Osteocyte (in vitro differentiated cells): ENCODE results near the gene MRPL55. TPM values are rescaled to one million over a fixed set of nuclear protein-coding genes. Genes with fewer than 3 reads are reported as not detected.

Experiments used
- DNase-seq: peaks from one replicate; pipeline ENCODE4 v3.0.0; 2021; ENCODE audit warnings: mixed read lengths; ENCODE audit not compliant: unreplicated experiment; ENCODE audit errors: extremely low spot score
- H3K27ac Mint-ChIP-seq: one replicate; pipeline ENCODE4 v1.8.0; 2021; ENCODE audit warnings: mild to moderate bottlenecking, mixed read lengths; ENCODE audit not compliant: unreplicated experiment
- H3K27me3 Mint-ChIP-seq: one replicate; pipeline ENCODE4 v1.8.0; 2021; ENCODE audit warnings: mixed read lengths; ENCODE audit not compliant: unreplicated experiment
- H3K36me3 Mint-ChIP-seq: one replicate; pipeline ENCODE4 v1.8.0; 2021; ENCODE audit warnings: mixed read lengths; ENCODE audit not compliant: unreplicated experiment
- H3K4me1 Mint-ChIP-seq: one replicate; pipeline ENCODE4 v1.8.0; 2021; ENCODE audit warnings: mixed read lengths; ENCODE audit not compliant: unreplicated experiment
- H3K4me3 Mint-ChIP-seq: one replicate; pipeline ENCODE4 v1.8.0; 2021; ENCODE audit warnings: mild to moderate bottlenecking, moderate library complexity, mixed read lengths; ENCODE audit not compliant: unreplicated experiment
- H3K9me3 Mint-ChIP-seq: one replicate; pipeline ENCODE4 v1.8.0; 2021; ENCODE audit warnings: mixed read lengths; ENCODE audit not compliant: unreplicated experiment
- total RNA-seq: library from RNA; stranded (reverse); gene quantifications from 2 replicates; pipeline ENCODE4 v1.2.1, GENCODE V29; 2021
- TF ChIP-seq, protein P1 (sequence below): fragments of 200-600 bp; sonication (generic); IDR thresholded peaks from 2 replicates; pipeline ENCODE4 v1.5.0; 2021; ENCODE audit warnings: antibody characterized with exemption, mild to moderate bottlenecking, moderate library complexity

MRPL55 gene
- total RNA-seq, 1 donor from 2014 or later: 46.1 TPM

DNA sequence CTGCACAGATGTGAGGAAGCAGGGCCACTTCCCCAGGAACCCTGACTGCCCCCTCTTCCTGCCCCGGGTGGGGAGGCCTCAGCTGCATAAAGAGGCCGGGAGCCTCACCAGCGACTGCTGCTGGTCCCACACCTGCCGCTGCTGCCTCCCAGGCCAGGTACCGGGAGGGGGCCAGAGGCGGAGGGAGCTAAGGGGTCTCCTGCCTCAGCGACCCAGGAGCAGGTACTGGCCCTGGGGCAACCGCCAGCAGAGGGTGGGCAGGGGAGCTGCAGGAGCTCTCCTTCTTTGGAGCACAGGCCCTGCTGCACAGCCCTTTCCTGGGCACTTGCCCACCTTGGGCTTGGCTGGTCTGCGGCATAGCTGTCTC, 47.4 kb upstream of the MRPL55 start:
- Mint-ChIP-seq H3K9me3 (no peaks in the 10 kb centered on the region), H3K27ac (no peak overlapping the region), H3K4me1 (peaks cover 2% of the 10 kb centered on the region), H3K36me3 (no peaks in the 10 kb centered on the region), H3K4me3 (no peak overlapping the region), H3K27me3 (no peaks in the 10 kb centered on the region)
- DNase-seq: no peak
- TF ChIP-seq, protein P1, sequence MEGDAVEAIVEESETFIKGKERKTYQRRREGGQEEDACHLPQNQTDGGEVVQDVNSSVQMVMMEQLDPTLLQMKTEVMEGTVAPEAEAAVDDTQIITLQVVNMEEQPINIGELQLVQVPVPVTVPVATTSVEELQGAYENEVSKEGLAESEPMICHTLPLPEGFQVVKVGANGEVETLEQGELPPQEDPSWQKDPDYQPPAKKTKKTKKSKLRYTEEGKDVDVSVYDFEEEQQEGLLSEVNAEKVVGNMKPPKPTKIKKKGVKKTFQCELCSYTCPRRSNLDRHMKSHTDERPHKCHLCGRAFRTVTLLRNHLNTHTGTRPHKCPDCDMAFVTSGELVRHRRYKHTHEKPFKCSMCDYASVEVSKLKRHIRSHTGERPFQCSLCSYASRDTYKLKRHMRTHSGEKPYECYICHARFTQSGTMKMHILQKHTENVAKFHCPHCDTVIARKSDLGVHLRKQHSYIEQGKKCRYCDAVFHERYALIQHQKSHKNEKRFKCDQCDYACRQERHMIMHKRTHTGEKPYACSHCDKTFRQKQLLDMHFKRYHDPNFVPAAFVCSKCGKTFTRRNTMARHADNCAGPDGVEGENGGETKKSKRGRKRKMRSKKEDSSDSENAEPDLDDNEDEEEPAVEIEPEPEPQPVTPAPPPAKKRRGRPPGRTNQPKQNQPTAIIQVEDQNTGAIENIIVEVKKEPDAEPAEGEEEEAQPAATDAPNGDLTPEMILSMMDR: no peak

DNA sequence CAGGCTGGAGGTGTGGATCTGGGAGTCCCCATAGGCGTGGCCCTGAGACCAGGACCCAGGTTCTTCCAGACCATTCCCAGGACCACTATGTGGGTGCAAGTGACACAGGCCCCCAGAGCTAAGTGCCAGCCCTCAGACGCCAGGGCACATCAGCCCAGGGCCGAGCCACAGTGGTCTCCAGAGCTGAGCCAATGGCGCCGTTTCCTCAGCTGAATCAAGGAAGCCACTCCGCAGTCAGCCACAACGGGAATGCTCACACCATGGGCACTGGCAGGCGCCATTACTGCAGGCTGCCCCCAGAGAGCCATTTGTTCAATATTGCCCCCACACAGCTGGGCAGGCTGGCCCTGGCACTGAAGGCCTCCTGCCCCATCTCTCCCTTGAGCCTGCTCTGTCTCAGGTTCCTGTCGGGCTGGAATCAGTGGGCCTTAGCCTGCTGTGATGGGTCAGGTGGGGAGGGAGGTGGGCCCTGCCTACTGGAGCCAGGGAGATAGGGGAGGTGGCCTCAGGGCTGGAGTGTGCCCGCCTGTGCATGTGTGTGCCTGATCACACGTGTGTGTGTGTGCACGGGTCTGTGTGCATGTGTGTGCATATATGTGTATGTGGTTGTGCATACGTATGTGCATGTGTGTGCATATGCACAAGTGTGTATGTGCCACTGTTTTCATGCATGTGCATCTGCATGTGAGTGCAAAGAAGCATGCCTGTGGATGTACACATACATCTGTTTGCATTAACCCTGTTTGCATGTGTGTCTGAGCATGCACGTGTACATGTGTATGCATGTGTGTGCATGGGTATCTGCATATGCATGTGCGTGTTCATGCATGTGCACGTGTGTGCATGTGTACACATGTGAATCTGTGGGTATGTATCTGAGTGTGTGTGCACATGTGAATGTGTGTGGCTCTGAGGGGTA, 46.8 kb upstream of the MRPL55 start:
- H3K27ac Mint-ChIP-seq: no peak overlapping the region
- no peak for DNase-seq
- no peak overlapping the region for H3K4me3 Mint-ChIP-seq
- no peaks in the 10 kb centered on the region for H3K36me3 Mint-ChIP-seq
- H3K27me3 Mint-ChIP-seq: no peaks in the 10 kb centered on the region
- peaks cover 2% of the 10 kb centered on the region for H3K4me1 Mint-ChIP-seq
- TF ChIP-seq, protein P1: no peak
- H3K9me3 Mint-ChIP-seq: no peaks in the 10 kb centered on the region

DNA sequence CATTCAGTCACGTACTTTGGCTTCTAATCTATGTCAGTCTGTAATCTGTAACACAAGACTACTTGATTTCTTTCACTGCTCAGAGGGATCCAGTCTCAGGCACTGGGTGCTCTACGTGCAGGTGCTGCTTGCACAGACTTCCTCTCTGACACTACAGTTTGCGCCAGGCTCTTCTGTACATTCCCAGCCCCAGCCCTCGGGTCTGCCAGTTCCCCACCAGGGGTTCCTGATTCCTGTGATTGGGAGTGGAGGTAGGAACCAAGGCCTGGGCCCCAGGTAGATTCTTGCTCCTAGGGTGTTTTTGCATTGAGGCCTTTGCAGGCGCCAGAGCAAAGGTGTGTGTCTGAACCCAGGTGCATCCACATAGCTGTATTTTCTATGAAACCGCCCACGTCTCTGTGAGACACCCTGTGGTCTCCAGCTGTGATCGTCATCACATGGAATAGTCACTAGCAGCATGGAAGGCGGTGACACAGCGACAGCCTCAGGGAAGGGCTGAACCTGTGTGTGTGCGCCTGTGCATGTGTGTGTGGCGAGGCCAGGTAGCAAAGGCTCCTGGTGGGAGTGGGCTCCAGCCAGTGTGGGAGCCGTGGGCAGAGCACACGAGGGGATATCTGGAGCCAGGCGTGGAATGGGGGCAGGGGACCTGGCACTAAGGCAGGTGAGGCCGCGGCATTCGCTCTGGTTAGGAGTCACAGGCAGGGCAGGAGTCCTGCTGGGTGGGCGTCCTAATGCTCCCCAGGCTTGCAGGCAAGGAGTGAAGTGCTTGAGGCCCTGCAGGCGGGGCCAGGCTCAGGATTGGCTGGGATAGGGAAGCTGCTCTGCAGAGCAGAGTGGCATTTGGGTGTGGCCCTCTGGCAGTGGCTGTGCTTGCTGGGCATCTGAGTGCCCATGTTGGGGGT, 45.8 kb upstream of the MRPL55 start:
- Mint-ChIP-seq H3K27ac (no peak overlapping the region), H3K4me3 (no peak overlapping the region), H3K9me3 (no peaks in the 10 kb centered on the region), H3K27me3 (no peaks in the 10 kb centered on the region), H3K4me1 (peaks cover 2% of the 10 kb centered on the region), H3K36me3 (no peaks in the 10 kb centered on the region)
- DNase-seq: no peak
- TF ChIP-seq, protein P1: no peak

DNA sequence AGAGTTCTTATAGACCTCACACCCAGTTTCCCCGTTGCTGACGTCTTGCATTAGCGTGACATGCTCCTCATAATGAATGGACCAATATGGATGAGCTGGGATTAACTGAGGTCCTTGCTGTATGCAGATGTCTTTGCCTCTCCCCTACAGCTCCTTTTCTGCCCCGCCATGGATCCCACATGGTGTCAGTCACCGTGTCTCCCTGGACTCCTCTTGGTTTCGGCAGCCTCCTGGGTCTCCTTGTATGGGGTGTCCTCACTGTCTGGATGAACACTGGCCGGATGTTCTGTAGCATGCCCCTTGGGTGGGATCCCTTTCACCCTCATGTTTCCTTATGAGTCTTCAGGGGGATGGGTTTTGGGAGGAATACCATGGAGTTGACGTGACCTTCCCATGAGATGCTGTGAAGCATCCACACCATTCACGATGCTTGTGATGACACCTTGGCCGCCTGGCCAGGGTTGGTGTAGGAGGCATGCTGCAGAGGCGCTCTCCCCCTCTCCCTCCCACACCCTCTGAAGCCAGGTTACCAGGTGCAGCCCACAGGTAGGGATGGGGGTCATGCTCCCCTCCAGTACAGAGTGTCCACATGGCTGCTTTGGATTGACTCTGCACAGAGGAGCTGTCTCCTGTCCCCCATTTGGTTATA, 45.0 kb upstream of the MRPL55 start:
- H3K27me3 Mint-ChIP-seq: no peaks in the 10 kb centered on the region
- H3K9me3 Mint-ChIP-seq: no peaks in the 10 kb centered on the region
- H3K4me1 Mint-ChIP-seq: peaks cover 5% of the 10 kb centered on the region
- no peak for DNase-seq
- no peak overlapping the region for H3K27ac Mint-ChIP-seq
- no peaks in the 10 kb centered on the region for H3K36me3 Mint-ChIP-seq
- H3K4me3 Mint-ChIP-seq: no peak overlapping the region
- TF ChIP-seq, protein P1: no peak
